Activated naive CD4-positive, alpha-beta T cell treated with anti-CD3 and anti-CD28 coated beads, Interleukin-2, amount 50 U/mL, for 72 hours (primary cell): ENCODE data around the gene ZNF274. TPM values are rescaled to one million over a fixed set of nuclear protein-coding genes. Genes with fewer than 3 reads are reported as not detected.
"Not testable (repeated sequence)": the region's sequence is repeated elsewhere in the genome, so short reads cannot be mapped to it uniquely, and the experiment has no call there.

Experiments
- ATAC-seq, 2 donors: fragments of 150-1000 bp; cut with Tn5 transposase; 2 replicates each; pipeline ENCODE4 v1.10.0; 2021; ENCODE audit warnings: mild to moderate bottlenecking in 2 of 2, moderate library complexity in 2 of 2
- DNase-seq, 2 donors: peaks; one replicate each; pipeline ENCODE4 v3.0.0; 2021 to 2022; ENCODE audit warnings: low spot score in 2 of 2
- H3K27ac Mint-ChIP-seq, 2 donors: one replicate each; pipeline ENCODE4 v1.8.0; 2022; ENCODE audit warnings: mild to moderate bottlenecking in 2 of 2, mixed read lengths in 2 of 2
- H3K36me3 Mint-ChIP-seq, 2 donors: one replicate each; pipeline ENCODE4 v1.8.0; 2022; ENCODE audit warnings: mixed read lengths in 2 of 2
- H3K9me3 Mint-ChIP-seq, 2 donors: one replicate each; pipeline ENCODE4 v1.8.0; 2022; ENCODE audit warnings: mixed read lengths in 2 of 2
- total RNA-seq, 2 donors: library from RNA; stranded (reverse); gene quantifications; one replicate each; pipeline ENCODE4 v1.2.3, GENCODE V29; 2022

Gene ZNF274
- 10 to 100 TPM; 19.8 to 34.1 TPM for total RNA-seq

- peaks cover 62 to 81% of the 10 kb centered on the region in 2 donors for H3K36me3 Mint-ChIP-seq
- DNase-seq (peak; percentile 93 to 95), ATAC-seq (peak; percentile 83 to 92)
- H3K9me3 Mint-ChIP-seq: peaks cover 25 to 26% of the 10 kb centered on the region in 2 donors
- H3K27ac Mint-ChIP-seq: peak within 1 kb of the TSS; percentile 99
Measured at GRCh38 chr19:58182989-58183816, at the start of gene ZNF274. TSS of gene ZNF274 (plus strand) at chr19:58183061. CDS start at chr19:58183966, 905 bp downstream.

GRCh38 chr19:58134244-58134643, 48.6 kb upstream of the ZNF274 start:
- Mint-ChIP-seq H3K9me3 (peaks cover 41 to 47% of the 10 kb centered on the region in 2 donors), H3K27ac (no peak overlapping the region), H3K36me3 (peaks cover 85 to 96% of the 10 kb centered on the region in 2 donors)
- no peak for DNase-seq
- ATAC-seq: no peak

- H3K36me3 Mint-ChIP-seq: peaks cover 44 to 54% of the 10 kb centered on the region in 2 donors
- H3K9me3 Mint-ChIP-seq: peaks cover 9 to 27% of the 10 kb centered on the region in 2 donors
- no peak overlapping the region for H3K27ac Mint-ChIP-seq
- no peak for ATAC-seq
- no peak for DNase-seq
Measured at GRCh38 chr19:58145849-58146248, 37.0 kb upstream of the ZNF274 start.

GRCh38 chr19:58147475-58147874, 35.4 kb upstream of the ZNF274 start:
- H3K36me3 Mint-ChIP-seq: peaks cover 40 to 55% of the 10 kb centered on the region in 2 donors
- ATAC-seq: not testable (repeated sequence)

GRCh38 chr19:58150328-58150921, 32.4 kb upstream of the ZNF274 start, which contains the start of gene ZNF329:
TSS of gene ZNF329 (minus strand) at chr19:58150789. CDS start at chr19:58129503, 21,286 bp downstream.
- Mint-ChIP-seq H3K27ac (peak within 1 kb of the TSS; percentile 88 to 95), H3K36me3 (peaks cover 38 to 53% of the 10 kb centered on the region in 2 donors), H3K9me3 (peaks cover 5 to 31% of the 10 kb centered on the region in 2 donors)
- peak; percentile 94 to 95 for DNase-seq
- peak; percentile 67 to 68 for ATAC-seq

More at GRCh38 chr19:58147475-58147874, 35.4 kb upstream of the ZNF274 start:
- DNase-seq, H3K27ac Mint-ChIP-seq: not testable (repeated sequence)
- H3K9me3 Mint-ChIP-seq: peaks cover 9 to 34% of the 10 kb centered on the region in 2 donors

GRCh38 chr19:58153386-58153785, 29.5 kb upstream of the ZNF274 start:
- DNase-seq (no peak), ATAC-seq (no peak)
- H3K27ac Mint-ChIP-seq: no peak overlapping the region
- peaks cover 6 to 25% of the 10 kb centered on the region in 2 donors for H3K9me3 Mint-ChIP-seq
- peaks cover 32 to 52% of the 10 kb centered on the region in 2 donors for H3K36me3 Mint-ChIP-seq

- ATAC-seq: no peak
- peaks cover 6 to 23% of the 10 kb centered on the region in 2 donors for H3K9me3 Mint-ChIP-seq
Measured at GRCh38 chr19:58154287-58154678, 28.6 kb upstream of the ZNF274 start.

GRCh38 chr19:58154679-58155648, 27.9 kb upstream of the ZNF274 start:
- peak overlapping the region; percentile 50 to 86 for H3K27ac Mint-ChIP-seq
- peaks cover 20 to 38% of the 10 kb centered on the region in 2 donors for H3K36me3 Mint-ChIP-seq
- peaks cover 6 to 16% of the 10 kb centered on the region in 2 donors for H3K9me3 Mint-ChIP-seq
- DNase-seq: peak; percentile 98 to 100
- peak; percentile 83 to 88 for ATAC-seq

More at GRCh38 chr19:58154287-58154678, 28.6 kb upstream of the ZNF274 start:
- DNase-seq: peak in 1 of 2 donors; percentile 7
- Mint-ChIP-seq H3K27ac (peak overlapping the region; percentile 16 to 86), H3K36me3 (peaks cover 27 to 45% of the 10 kb centered on the region in 2 donors)

GRCh38 chr19:58157045-58157728, 25.7 kb upstream of the ZNF274 start:
- DNase-seq (no peak), ATAC-seq (no peak)
- peaks cover 11 to 12% of the 10 kb centered on the region in 2 donors for H3K9me3 Mint-ChIP-seq
- no peak overlapping the region for H3K27ac Mint-ChIP-seq
- peaks cover 19 to 29% of the 10 kb centered on the region in 2 donors for H3K36me3 Mint-ChIP-seq

- Mint-ChIP-seq H3K9me3 (peaks cover 34 to 38% of the 10 kb centered on the region in 2 donors), H3K36me3 (peaks cover 47 to 56% of the 10 kb centered on the region in 2 donors), H3K27ac (no peak overlapping the region)
- no peak for DNase-seq
- ATAC-seq: no peak
Measured at GRCh38 chr19:58166268-58166667, 16.6 kb upstream of the ZNF274 start.

GRCh38 chr19:58166708-58167280, 16.1 kb upstream of the ZNF274 start:
- H3K36me3 Mint-ChIP-seq: peaks cover 44 to 54% of the 10 kb centered on the region in 2 donors
- ATAC-seq (no peak), DNase-seq (no peak)
- peaks cover 32 to 36% of the 10 kb centered on the region in 2 donors for H3K9me3 Mint-ChIP-seq
- H3K27ac Mint-ChIP-seq: no peak overlapping the region

GRCh38 chr19:58170860-58171259, 12.0 kb upstream of the ZNF274 start:
- DNase-seq: no peak
- H3K36me3 Mint-ChIP-seq: peaks cover 46 to 57% of the 10 kb centered on the region in 2 donors
- H3K9me3 Mint-ChIP-seq: peaks cover 28 to 29% of the 10 kb centered on the region in 2 donors
- H3K27ac Mint-ChIP-seq: no peak overlapping the region
- no peak for ATAC-seq

- peak overlapping the region; percentile 99 for H3K27ac Mint-ChIP-seq
- peak in 1 of 2 donors; percentile 9 for ATAC-seq
- DNase-seq: peak; percentile 69 to 71
- H3K36me3 Mint-ChIP-seq: peaks cover 60 to 81% of the 10 kb centered on the region in 2 donors
- peaks cover 27 to 33% of the 10 kb centered on the region in 2 donors for H3K9me3 Mint-ChIP-seq
Measured at GRCh38 chr19:58181902-58182576, 822 bp upstream of the ZNF274 start.

GRCh38 chr19:58182577-58182988, 278 bp upstream of the ZNF274 start:
- DNase-seq: no peak
- peaks cover 25 to 32% of the 10 kb centered on the region in 2 donors for H3K9me3 Mint-ChIP-seq
- peaks cover 61 to 81% of the 10 kb centered on the region in 2 donors for H3K36me3 Mint-ChIP-seq
- ATAC-seq: peak in 1 of 2 donors; percentile 0
- peak overlapping the region; percentile 99 for H3K27ac Mint-ChIP-seq
